Heart left ventricle (tissue), 13 donors: ENCODE measurements around the gene TRDMT1.

ENCODE experiments used
- CTCF ChIP-seq, 12 donors: fragments of 200-600 bp; sonication (generic) in 4 of 12; IDR thresholded peaks; one replicate each; pipeline versions ENCODE4 v1.5.0 to v1.8.0; 2018 to 2022; ENCODE audit warnings: antibody characterized with exemption in 12 of 12, mild to moderate bottlenecking in 5 of 12
- POLR2A ChIP-seq, 2 donors: fragments of 450-650 bp; IDR thresholded peaks; one replicate each; pipeline ENCODE4 v1.6.1; 2017; ENCODE audit warnings: antibody characterized with exemption in 2 of 2, mild to moderate bottlenecking in 2 of 2, moderate library complexity in 2 of 2
- donor health status: ischemic (EF 13 %, LVEDD 7.1; RV severe dilation, severe dysfunction).
- donor health status: DM: no; HTN: yes; CAD: no.
- donor health status: DM: no; HTN: no; CAD: no.
- donor health status: ischemic (EF 25% LVEDD 6.9; RV normal size, moderate dysfunction).
- donor health status: ischemic (EF 25% LVEDD 5.7; RV mildly dilated, moderate dysfunction).
- donor health status: ischemic (EF 35%, LVEDD 5.7; RV mildly dilated, moderate dysfunction).
- donor health status: nonischemic (EF 11% LVEDD 7.7; RV severe dilation, severe dysfunction).
- donor health status: DM: yes; HTN: yes; CAD: no.
- donor health status: PGD.
- donor health status: ischemic (EF 29% LVEDD 5.4; RV normal size, mild dysfunction).
- donor health status: nonischemic (EF 23%, LVEDD 6.1; RV moderate dilation, normal function).

- no peak for TF ChIP-seq CTCF (IDR thresholded peaks at IDR 0.05)
- TF ChIP-seq POLR2A (IDR thresholded peaks at IDR 0.05): no peak
These were observed 1.9 kb upstream of the TRDMT1 start for GRCh38 chr10:17203416-17203815.
